GM21717 (cell line): ENCODE results near the gene PLA2R1.
"Not testable (repeated sequence)": the region's sequence is repeated elsewhere in the genome, so short reads cannot be mapped to it uniquely, and the experiment has no call there.

Experiments used
- ATAC-seq: cut with Tn5 transposase; IDR thresholded peaks from one replicate; pipeline ENCODE4 v1.9.1; 2021; ENCODE audit warnings: mild to moderate bottlenecking, moderate library complexity; ENCODE audit not compliant: unreplicated experiment

Gene PLA2R1

GRCh38 chr2:160063879-160064612 lies 1.6 kb upstream of the PLA2R1 start:
- no peak for ATAC-seq

- no peak for ATAC-seq
Measured at GRCh38 chr2:160063271-160063670, 856 bp upstream of the PLA2R1 start.

- ATAC-seq = no peak
Measured at GRCh38 chr2:160061944-160062291, 497 bp downstream of the PLA2R1 start.

GRCh38 chr2:160061533-160061932 lies 882 bp downstream of the PLA2R1 start:
- no peak for ATAC-seq

- ATAC-seq = no peak
Measured at GRCh38 chr2:160060297-160060696, 2.1 kb downstream of the PLA2R1 start.

GRCh38 chr2:160057356-160057755 lies 5.1 kb downstream of the PLA2R1 start:
- ATAC-seq = no peak

GRCh38 chr2:160055726-160056108 lies 6.7 kb downstream of the PLA2R1 start:
- no peak for ATAC-seq

- no peak for ATAC-seq
Measured at GRCh38 chr2:160054984-160055725, 7.3 kb downstream of the PLA2R1 start.

GRCh38 chr2:160053946-160054345 lies 8.5 kb downstream of the PLA2R1 start:
- ATAC-seq = no peak

GRCh38 chr2:160052531-160052930 lies 9.9 kb downstream of the PLA2R1 start:
- no peak for ATAC-seq

- ATAC-seq = no peak
Measured at GRCh38 chr2:160051371-160051800, 11.0 kb downstream of the PLA2R1 start.

- no peak for ATAC-seq
Measured at GRCh38 chr2:160050147-160050546, 12.3 kb downstream of the PLA2R1 start.

- ATAC-seq = no peak
Measured at GRCh38 chr2:160045703-160046210, 16.7 kb downstream of the PLA2R1 start.

- ATAC-seq = no peak
Measured at GRCh38 chr2:160044728-160045127, 17.7 kb downstream of the PLA2R1 start.

- ATAC-seq = no peak
Measured at GRCh38 chr2:160043265-160043664, 19.1 kb downstream of the PLA2R1 start.

- no peak for ATAC-seq
Measured at GRCh38 chr2:160042054-160042453, 20.4 kb downstream of the PLA2R1 start.

GRCh38 chr2:160041091-160041490 lies 21.3 kb downstream of the PLA2R1 start:
- ATAC-seq = no peak

GRCh38 chr2:160039166-160039903 lies 23.1 kb downstream of the PLA2R1 start:
- ATAC-seq = no peak

- ATAC-seq = not testable (repeated sequence)
Measured at GRCh38 chr2:160038662-160039061, 23.8 kb downstream of the PLA2R1 start.

GRCh38 chr2:160036736-160037135 lies 25.7 kb downstream of the PLA2R1 start:
- no peak for ATAC-seq

GRCh38 chr2:160035125-160035524 lies 27.3 kb downstream of the PLA2R1 start:
- ATAC-seq = no peak

GRCh38 chr2:160034396-160034795 lies 28.0 kb downstream of the PLA2R1 start:
- no peak for ATAC-seq
